HepG2 (cell line): Measurements from ENCODE around the gene KIF1C. TPM values are rescaled to one million over a fixed set of nuclear protein-coding genes. Genes with fewer than 3 reads are reported as not detected.
A peak's percentile ranks its signal among the peaks of the same experiment; 100 is the strongest.

Experiments
- FIP1L1 ChIP-seq: fragments of 200-400 bp; formaldehyde crosslinking; IDR thresholded peaks from 2 replicates; pipeline ENCODE4 v1.6.1; 2018; ENCODE audit warnings: low read depth, mild to moderate bottlenecking, low read length, moderate library complexity, borderline replicate concordance; ENCODE audit not compliant: insufficient read depth
- ZFP36 ChIP-seq: fragments of 150-350 bp; IDR thresholded peaks from 2 replicates; pipeline ENCODE4 v1.6.1; 2018; ENCODE audit warnings: borderline replicate concordance, low read length, low read depth; ENCODE audit not compliant: partially characterized antibody
- ZFX ChIP-seq: sonication (generic); formaldehyde crosslinking; IDR thresholded peaks from 2 replicates; pipeline ENCODE4 v1.4.0; 2020; ENCODE audit warnings: mild to moderate bottlenecking, low read depth, missing genetic modification reagents, moderate library complexity
- ZKSCAN8 ChIP-seq: IDR thresholded peaks from 2 replicates; pipeline ENCODE4 v1.6.1; 2016; ENCODE audit warnings: borderline replicate concordance, missing genetic modification reagents, missing compliant biosample characterization
- ZNF143 ChIP-seq: sonication (generic); formaldehyde crosslinking; IDR thresholded peaks from 2 replicates; pipeline ENCODE4 v1.4.0; 2020; ENCODE audit warnings: missing genetic modification reagents
- ZNF318 ChIP-seq: sonication (generic); formaldehyde crosslinking; IDR thresholded peaks from 2 replicates; pipeline ENCODE4 v1.4.0; 2020; ENCODE audit warnings: mild to moderate bottlenecking, missing genetic modification reagents
- ZNF646 ChIP-seq: sonication (generic); formaldehyde crosslinking; IDR thresholded peaks from 2 replicates; pipeline ENCODE4 v1.9.0; 2021; ENCODE audit warnings: mild to moderate bottlenecking, missing genetic modification reagents
- ZNF788 ChIP-seq: sonication (generic); formaldehyde crosslinking; IDR thresholded peaks from 2 replicates; pipeline ENCODE4 v1.5.0; 2020; ENCODE audit warnings: mild to moderate bottlenecking, missing genetic modification reagents, borderline replicate concordance
- ZSCAN21 ChIP-seq: sonication (generic); formaldehyde crosslinking; IDR thresholded peaks from 2 replicates; pipeline ENCODE4 v1.8.0; 2022; ENCODE audit warnings: mild to moderate bottlenecking, missing genetic modification reagents, moderate library complexity, borderline replicate concordance
- ZSCAN22 ChIP-seq: sonication (generic); formaldehyde crosslinking; IDR thresholded peaks from 2 replicates; pipeline ENCODE4 v1.4.0; 2020; ENCODE audit warnings: mild to moderate bottlenecking, missing genetic modification reagents
- polyA plus RNA-seq, 8 experiments: library from polyadenylated mRNA; depleted of rRNA in 3 of 8; stranded (reverse) in 7 of 8; unstranded in 1 of 8; fragments of >200 nt; fragmentation: Illumina TruSeq in 4 of 8; extraction: Trizol in 4 of 8; gene quantifications; 2 replicates each; pipeline versions ENCODE4 v1.2.1 to v1.2.3, GENCODE V29; 2011 to 2016; ENCODE audit warnings: low read depth in 4 of 8, missing spikeins in 1 of 8, mixed read lengths in 1 of 8; ENCODE audit not compliant: insufficient read depth in 1 of 8
- total RNA-seq, 5 experiments: library from RNA; depleted of rRNA; stranded (reverse); fragments of >200 nt; fragmentation: Illumina TruSeq; extraction: Trizol; gene quantifications; 2 replicates each; pipeline ENCODE4 v1.2.3, GENCODE V29; 2016; ENCODE audit warnings: low read depth in 1 of 5
- TF ChIP-seq, protein P1 (sequence below): sonication (generic); formaldehyde crosslinking; IDR thresholded peaks from 2 replicates; pipeline ENCODE4 v1.5.1; 2020; ENCODE audit warnings: missing genetic modification reagents, mild to moderate bottlenecking, borderline replicate concordance

Gene KIF1C
- total and polyA plus RNA-seq, 2 of the 13 experiments (the other 11 are each of a cell fraction or from before 2014, with no cell fraction given) = 70.0 to 104 TPM

GRCh38 chr17:4950075-4950745 is 47.5 kb upstream of the KIF1C start (continued):
- TF ChIP-seq, protein P1, sequence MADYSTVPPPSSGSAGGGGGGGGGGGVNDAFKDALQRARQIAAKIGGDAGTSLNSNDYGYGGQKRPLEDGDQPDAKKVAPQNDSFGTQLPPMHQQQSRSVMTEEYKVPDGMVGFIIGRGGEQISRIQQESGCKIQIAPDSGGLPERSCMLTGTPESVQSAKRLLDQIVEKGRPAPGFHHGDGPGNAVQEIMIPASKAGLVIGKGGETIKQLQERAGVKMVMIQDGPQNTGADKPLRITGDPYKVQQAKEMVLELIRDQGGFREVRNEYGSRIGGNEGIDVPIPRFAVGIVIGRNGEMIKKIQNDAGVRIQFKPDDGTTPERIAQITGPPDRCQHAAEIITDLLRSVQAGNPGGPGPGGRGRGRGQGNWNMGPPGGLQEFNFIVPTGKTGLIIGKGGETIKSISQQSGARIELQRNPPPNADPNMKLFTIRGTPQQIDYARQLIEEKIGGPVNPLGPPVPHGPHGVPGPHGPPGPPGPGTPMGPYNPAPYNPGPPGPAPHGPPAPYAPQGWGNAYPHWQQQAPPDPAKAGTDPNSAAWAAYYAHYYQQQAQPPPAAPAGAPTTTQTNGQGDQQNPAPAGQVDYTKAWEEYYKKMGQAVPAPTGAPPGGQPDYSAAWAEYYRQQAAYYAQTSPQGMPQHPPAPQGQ = no peak
- no peak for TF ChIP-seq ZNF318 (CRISPR knock-in tag)
- TF ChIP-seq ZKSCAN8 = no peak
- no peak for TF ChIP-seq ZSCAN22
- TF ChIP-seq ZFX (CRISPR knock-in tag) = peak; percentile 52; the same call in 1 of the 2 replicates
- no peak for TF ChIP-seq ZFP36
- no peak for TF ChIP-seq ZNF646 (CRISPR knock-in tag)
- no peak for TF ChIP-seq ZNF143 (CRISPR knock-in tag)
- no peak for TF ChIP-seq FIP1L1
- TF ChIP-seq ZSCAN21 = 0 out of 2 replicates have a peak, but pooled peaks have one; percentile 11
- TF ChIP-seq ZNF788 (CRISPR knock-in tag) = no peak
